NCI-H446 (cell line): ENCODE data around the gene OR8A1.
A peak's percentile ranks its signal among the peaks of the same experiment; 100 is the strongest.

ENCODE experiments used
- DNase-seq, 2 experiments: peaks; one replicate each; lab custom pipeline; 2025; lab: John Stamatoyannopoulos, UW

OR8A1 gene

GRCh38 chr11:124569697-124570096, at the start of gene OR8A1:
OR8A1 (plus strand) TSS chr11:124569997; CDS start chr11:124570120, 123 bp downstream.
- no peak for DNase-seq

GRCh38 chr11:124520550-124520854, 49.3 kb upstream of the OR8A1 start:
- DNase-seq, result no peak

- DNase-seq, result no peak
These were observed 36.2 kb upstream of the OR8A1 start for GRCh38 chr11:124533626-124534025.

GRCh38 chr11:124534051-124534450, 35.7 kb upstream of the OR8A1 start:
- no peak for DNase-seq

- no peak for DNase-seq
These were observed 34.1 kb upstream of the OR8A1 start for GRCh38 chr11:124535552-124536232.

GRCh38 chr11:124536520-124536919, 33.3 kb upstream of the OR8A1 start:
- DNase-seq, result no peak

GRCh38 chr11:124538019-124538418, 31.8 kb upstream of the OR8A1 start:
- DNase-seq, result no peak

GRCh38 chr11:124541204-124541603, 28.6 kb upstream of the OR8A1 start:
- no peak for DNase-seq

GRCh38 chr11:124543145-124543544, 26.7 kb upstream of the OR8A1 start:
- DNase-seq, result no peak

- no peak for DNase-seq
These were observed 26.2 kb upstream of the OR8A1 start, which contains the start of gene OR8B12 for GRCh38 chr11:124543554-124543953. OR8B12 (minus strand) TSS chr11:124543654; CDS start chr11:124543654, 0 bp downstream.

GRCh38 chr11:124551189-124551588, 18.6 kb upstream of the OR8A1 start:
- no peak for DNase-seq

GRCh38 chr11:124551987-124552386, 17.8 kb upstream of the OR8A1 start:
- DNase-seq, result no peak

- DNase-seq, result no peak
These were observed 13.0 kb upstream of the OR8A1 start for GRCh38 chr11:124556828-124557227.

- DNase-seq, result no peak
These were observed 363 bp downstream of the OR8A1 start for GRCh38 chr11:124570160-124570559.

- peak in 1 of 2 experiments; percentile 24 for DNase-seq
These were observed 8.1 kb downstream of the OR8A1 start for GRCh38 chr11:124577716-124578427.

- no peak for DNase-seq
These were observed 9.0 kb downstream of the OR8A1 start for GRCh38 chr11:124578761-124579160.

- no peak for DNase-seq
These were observed 12.0 kb downstream of the OR8A1 start for GRCh38 chr11:124581817-124582216.

GRCh38 chr11:124582565-124582964, 12.8 kb downstream of the OR8A1 start:
- DNase-seq, result no peak

- DNase-seq, result no peak
These were observed 14.0 kb downstream of the OR8A1 start for GRCh38 chr11:124583781-124584180.

- DNase-seq, result no peak
These were observed 15.0 kb downstream of the OR8A1 start for GRCh38 chr11:124584681-124585372.

GRCh38 chr11:124586238-124586860, 16.6 kb downstream of the OR8A1 start:
- peak; percentile 42 to 78 for DNase-seq

GRCh38 chr11:124591430-124591829, 21.6 kb downstream of the OR8A1 start:
- DNase-seq, result no peak

GRCh38 chr11:124592627-124593026, 22.8 kb downstream of the OR8A1 start:
- DNase-seq, result no peak
